Gastroesophageal sphincter (tissue), 3 donors: ENCODE data around the gene ELP4.

Source experiments
- CTCF ChIP-seq, 4 experiments: fragments of 200-600 bp in 2 of 4; fragments of 450-650 bp in 2 of 4; sonication (generic) in 1 of 4; IDR thresholded peaks; one replicate each; pipeline ENCODE4 v1.5.1; 2017 to 2019; ENCODE audit warnings: antibody characterized with exemption in 4 of 4, mild to moderate bottlenecking in 2 of 4, moderate library complexity in 2 of 4
- POLR2AphosphoS5 ChIP-seq: sonication (generic); formaldehyde crosslinking; IDR thresholded peaks from one replicate; pipeline ENCODE4 v1.6.1; 2017; ENCODE audit warnings: antibody characterized with exemption

GRCh38 chr11:31625868-31626267, 116.3 kb downstream of the ELP4 start:
- TF ChIP-seq CTCF (IDR thresholded peaks at IDR 0.05) (no peak), POLR2AphosphoS5 (no peak)
